Activated CD8-positive, alpha-beta T cell treated with anti-CD3 and anti-CD28 coated beads for 36 hours (primary cell): Measurements from ENCODE around the gene GPSM3. TPM values are rescaled to one million over a fixed set of nuclear protein-coding genes. Genes with fewer than 3 reads are reported as not detected.
"Not testable (repeated sequence)": the region's sequence is repeated elsewhere in the genome, so short reads cannot be mapped to it uniquely, and the experiment has no call there.

Experiments
- ATAC-seq: fragments of 200-7000 bp; cut with Tn5 transposase; one replicate; pipeline ENCODE4 v1.10.0; 2021; ENCODE audit warnings: mild to moderate bottlenecking, moderate library complexity
- CTCF ChIA-PET: fragments of 350-600 bp; sonication (Branson Sonifier 250); formaldehyde crosslinking; loops from one replicate; lab custom pipeline; 2021; ENCODE audit warnings: antibody characterized with exemption; lab: Charles Lee
- POLR2A ChIA-PET: fragments of 350-600 bp; sonication (Branson Sonifier 250); formaldehyde crosslinking; loops from one replicate; lab custom pipeline; 2021; ENCODE audit warnings: antibody characterized with exemption; lab: Charles Lee
- DNase-seq: peaks from one replicate; pipeline ENCODE4 v3.0.0-alpha.2; 2020
- H3K27ac Mint-ChIP-seq: one replicate; pipeline ENCODE4 v1.8.0; 2021; ENCODE audit warnings: mild to moderate bottlenecking, mixed read lengths
- H3K27me3 Mint-ChIP-seq: one replicate; pipeline ENCODE4 v1.8.0; 2021; ENCODE audit warnings: mixed read lengths
- H3K36me3 Mint-ChIP-seq: one replicate; pipeline ENCODE4 v1.8.0; 2021; ENCODE audit warnings: low read depth, mixed read lengths
- H3K4me1 Mint-ChIP-seq: one replicate; pipeline ENCODE4 v1.8.0; 2021; ENCODE audit warnings: low read depth, mixed read lengths
- H3K4me3 Mint-ChIP-seq: one replicate; pipeline ENCODE4 v1.8.0; 2021; ENCODE audit warnings: mild to moderate bottlenecking, moderate library complexity, mixed read lengths
- H3K9me3 Mint-ChIP-seq: one replicate; pipeline ENCODE4 v1.8.0; 2021; ENCODE audit warnings: mixed read lengths
- CTCF ChIP-seq: fragments of 200-600 bp; IDR thresholded peaks from one replicate; pipeline ENCODE4 v1.8.0; 2022; ENCODE audit warnings: antibody characterized with exemption, mild to moderate bottlenecking
- intact Hi-C: fragments of 100-400 bp; cut with micrococcal nuclease; formaldehyde crosslinking; loops from one replicate; pipeline ENCODE4 v1.10.0; 2022
- total RNA-seq, 2 experiments: library from RNA; stranded (reverse); gene quantifications; one replicate each; pipeline ENCODE4 v1.2.3, GENCODE V29; 2021

Gene GPSM3
- total RNA-seq, 2 experiments from 2014 or later: 67.8 to 68.7 TPM

GRCh38 chr6:32195652-32195901, 3.1 kb upstream of the GPSM3 start:
- no peak for TF ChIP-seq CTCF
- Mint-ChIP-seq H3K27me3 (no peaks in the 10 kb centered on the region), H3K27ac (peak overlapping the region; percentile 99), H3K9me3 (no peaks in the 10 kb centered on the region), H3K4me1 (peaks cover 22% of the 10 kb centered on the region), H3K36me3 (peaks cover 7% of the 10 kb centered on the region), H3K4me3 (peak overlapping the region; percentile 94)
- DNase-seq: peak; percentile 100
- CTCF ChIA-PET: interaction anchor here (0.8 to 4.4 kb wide), 10 partner anchors 16 to 78 kb away, joined by 3 to 32 read pairs (median 4); partner anchors contain the start of genes AGPAT1, ATF6B and FKBPL
- POLR2A ChIA-PET: interaction anchor here (1.0 to 2.0 kb wide), 5 partner anchors 9 to 66 kb away, joined by 3 to 13 read pairs (median 4); partner anchors contain the start of genes AGPAT1, FKBPL and RNF5
- ATAC-seq: peak; percentile 88
- intact Hi-C loops: loop anchor here (2.0 kb wide), 2 partner anchors 17 to 65 kb away; partner anchors contain the start of genes FKBPL and RNF5

GRCh38 chr6:32194825-32195651, 2.6 kb upstream of the GPSM3 start:
- H3K36me3 Mint-ChIP-seq: peaks cover 7% of the 10 kb centered on the region
- peak; percentile 68 for TF ChIP-seq CTCF
- peak overlapping the region; percentile 94 for H3K4me3 Mint-ChIP-seq
- peaks cover 22% of the 10 kb centered on the region for H3K4me1 Mint-ChIP-seq
- H3K27me3 Mint-ChIP-seq: no peaks in the 10 kb centered on the region
- intact Hi-C loops: loop anchor here (2.0 kb wide), 2 partner anchors 16 to 64 kb away; partner anchors contain the start of genes FKBPL and RNF5
- ChIA-PET CTCF (interaction anchor here (0.8 to 4.4 kb wide), 10 partner anchors 16 to 77 kb away, joined by 3 to 32 read pairs (median 4); partner anchors contain the start of genes AGPAT1, ATF6B and FKBPL), POLR2A (interaction anchor here (1.0 to 2.0 kb wide), 5 partner anchors 8 to 65 kb away, joined by 3 to 13 read pairs (median 4); partner anchors contain the start of genes AGPAT1, FKBPL and RNF5)
- H3K9me3 Mint-ChIP-seq: no peaks in the 10 kb centered on the region
- peak overlapping the region; percentile 99 for H3K27ac Mint-ChIP-seq
- DNase-seq (peak; percentile 59), ATAC-seq (no peak)

- H3K4me3 Mint-ChIP-seq: peak overlapping the region; percentile 94
- intact Hi-C loops: loop anchor here (2.0 kb wide), 2 partner anchors 16 to 64 kb away; partner anchors contain the start of genes FKBPL and RNF5
- no peak for TF ChIP-seq CTCF
- no peak for DNase-seq
- ChIA-PET CTCF (interaction anchor here (1.5 to 4.4 kb wide), 2 partner anchors 65 to 77 kb away, joined by 10 to 32 read pairs; partner anchors contain the start of genes ATF6B and FKBPL), POLR2A (interaction anchor here (1.6 to 2.0 kb wide), 2 partner anchors 17 to 22 kb away, joined by 4 to 13 read pairs; partner anchors contain the start of genes AGPAT1 and RNF5)
- H3K27me3 Mint-ChIP-seq: no peaks in the 10 kb centered on the region
- no peaks in the 10 kb centered on the region for H3K9me3 Mint-ChIP-seq
- H3K4me1 Mint-ChIP-seq: peaks cover 22% of the 10 kb centered on the region
- peak overlapping the region; percentile 99 for H3K27ac Mint-ChIP-seq
- no peak for ATAC-seq
- H3K36me3 Mint-ChIP-seq: peaks cover 8% of the 10 kb centered on the region
These were observed 1.9 kb upstream of the GPSM3 start for GRCh38 chr6:32194388-32194787.

- ATAC-seq, DNase-seq, H3K27me3 Mint-ChIP-seq, H3K9me3 Mint-ChIP-seq, intact Hi-C loops: not testable (repeated sequence)
- Mint-ChIP-seq H3K4me3 (peak overlapping the region; percentile 97), H3K4me1 (peaks cover 33% of the 10 kb centered on the region), H3K36me3 (peaks cover 21% of the 10 kb centered on the region), H3K27ac (peak overlapping the region; percentile 99)
- POLR2A ChIA-PET: interaction anchor here (1.0 to 7.2 kb wide), 4 partner anchors 14 to 645 kb away, joined by 3 to 72 read pairs (median 3); partner anchors contain the start of genes AGPAT1, ATF6B, RNF5 and TAP2
- CTCF ChIA-PET: interaction anchor here (0.8 to 4.4 kb wide), 4 partner anchors 14 to 760 kb away, joined by 3 to 32 read pairs (median 3); partner anchors contain the start of gene HLA-DMA
These were observed 653 bp upstream of the GPSM3 start for GRCh38 chr6:32193096-32193495.
